Heart left ventricle (tissue), 16 donors: Measurements from ENCODE around the gene CYB561A3. TPM values are rescaled to one million over a fixed set of nuclear protein-coding genes. Genes with fewer than 3 reads are reported as not detected.

Source experiments
- ATAC-seq, 4 donors: fragments of 200-7000 bp; cut with Tn5 transposase; one replicate each; pipeline ENCODE4 v1.9.1; 2020 to 2022; ENCODE audit warnings: moderate library complexity in 4 of 4, mild to moderate bottlenecking in 3 of 4, moderate number of reproducible peaks in 1 of 4
- DNase-seq, 5 donors: peaks; one replicate each; pipeline ENCODE4 v3.0.0-alpha.2; 2020
- H3K27ac ChIP-seq, 12 donors: fragments of 200-600 bp; sonication (generic) in 4 of 12; one replicate each; pipeline versions ENCODE4 v1.5.0 to v1.8.0; 2016 to 2022; ENCODE audit warnings: mild to moderate bottlenecking in 2 of 12
- H3K27me3 ChIP-seq, 9 donors: fragments of 200-600 bp; sonication (generic) in 2 of 9; one replicate each; pipeline versions ENCODE4 v1.5.1 to v1.8.0; 2016 to 2022; ENCODE audit warnings: mild to moderate bottlenecking in 3 of 9
- H3K36me3 ChIP-seq, 9 donors: fragments of 200-600 bp; sonication (generic) in 2 of 9; one replicate each; pipeline versions ENCODE4 v1.5.0 to v1.8.0; 2018 to 2022; ENCODE audit warnings: mild to moderate bottlenecking in 2 of 9
- H3K4me1 ChIP-seq, 12 donors: fragments of 200-600 bp; sonication (generic) in 4 of 12; one replicate each; pipeline versions ENCODE4 v1.5.0 to v1.8.0; 2016 to 2022; ENCODE audit warnings: mild to moderate bottlenecking in 3 of 12
- H3K4me3 ChIP-seq, 12 donors: fragments of 200-600 bp; sonication (generic) in 4 of 12; one replicate each; pipeline versions ENCODE4 v1.5.0 to v1.8.0; 2017 to 2022; ENCODE audit warnings: mild to moderate bottlenecking in 9 of 12, moderate library complexity in 4 of 12
- H3K9me3 ChIP-seq, 12 donors: fragments of 200-600 bp; sonication (generic) in 4 of 12; one replicate each; pipeline versions ENCODE4 v1.5.0 to v1.8.0; 2016 to 2022; ENCODE audit warnings: mild to moderate bottlenecking in 1 of 12
- CTCF ChIP-seq, 12 donors: fragments of 200-600 bp; sonication (generic) in 4 of 12; IDR thresholded peaks; one replicate each; pipeline versions ENCODE4 v1.5.0 to v1.8.0; 2018 to 2022; ENCODE audit warnings: antibody characterized with exemption in 12 of 12, mild to moderate bottlenecking in 5 of 12
- POLR2A ChIP-seq, 2 donors: fragments of 450-650 bp; IDR thresholded peaks; one replicate each; pipeline ENCODE4 v1.6.1; 2017; ENCODE audit warnings: antibody characterized with exemption in 2 of 2, mild to moderate bottlenecking in 2 of 2, moderate library complexity in 2 of 2
- WGBS, 4 donors: extraction: QIAGEN DNeasy Blood & Tissue Kit in 2 of 4; methylation state at CpG; one replicate each; pipeline versions ENCODE4 v1.1.5 to v1.1.7; 2013 to 2018; 5-methylcytosine and 5-hydroxymethylcytosine counted together
- intact Hi-C, 10 donors: fragments of 100-400 bp; cut with DNase I; formaldehyde crosslinking; loops; one replicate each; pipeline versions ENCODE4 v1.11.1 to v1.14.2; 2022
- polyA plus RNA-seq, 2 donors: library from polyadenylated mRNA; stranded (reverse); fragments of 200-250 nt; gene quantifications; one replicate each; pipeline ENCODE4 v1.2.3, GENCODE V29; 2013
- total RNA-seq, 9 donors: library from RNA; depleted of rRNA in 2 of 9; stranded (reverse); fragments of >200 nt in 2 of 9; fragmentation: NEBNext Ultra II Directional in 3 of 9; extraction: Animal tissue kit (Norgen Biotek cat#: 25700) in 3 of 9; gene quantifications; one replicate each; pipeline versions ENCODE4 v1.1.0 to v1.2.4, GENCODE V29; 2016 to 2023
- donor health status: ischemic (EF 13 %, LVEDD 7.1; RV severe dilation, severe dysfunction).
- donor health status: healthy with polysubstance abuse.
- donor health status: DM: no; HTN: yes; CAD: no.
- donor health status: DM: no; HTN: no; CAD: no.
- donor health status: ischemic (EF 25% LVEDD 6.9; RV normal size, moderate dysfunction).
- donor health status: ischemic (EF 25% LVEDD 5.7; RV mildly dilated, moderate dysfunction).
- donor health status: healthy.
- donor health status: DM: yes; HTN: yes; CAD: no.
- donor health status: ischemic (EF 35%, LVEDD 5.7; RV mildly dilated, moderate dysfunction).
- donor health status: nonischemic (EF 11% LVEDD 7.7; RV severe dilation, severe dysfunction).
- donor health status: DM: yes; HTN: yes; CAD: no.
- donor health status: PGD.
- donor health status: ischemic (EF 29% LVEDD 5.4; RV normal size, mild dysfunction).
- donor health status: nonischemic (EF 23%, LVEDD 6.1; RV moderate dilation, normal function).

The CYB561A3 gene
- total and polyA plus RNA-seq, 11 donors = 6.7 to 23.9 (median 11.9) TPM

DNA sequence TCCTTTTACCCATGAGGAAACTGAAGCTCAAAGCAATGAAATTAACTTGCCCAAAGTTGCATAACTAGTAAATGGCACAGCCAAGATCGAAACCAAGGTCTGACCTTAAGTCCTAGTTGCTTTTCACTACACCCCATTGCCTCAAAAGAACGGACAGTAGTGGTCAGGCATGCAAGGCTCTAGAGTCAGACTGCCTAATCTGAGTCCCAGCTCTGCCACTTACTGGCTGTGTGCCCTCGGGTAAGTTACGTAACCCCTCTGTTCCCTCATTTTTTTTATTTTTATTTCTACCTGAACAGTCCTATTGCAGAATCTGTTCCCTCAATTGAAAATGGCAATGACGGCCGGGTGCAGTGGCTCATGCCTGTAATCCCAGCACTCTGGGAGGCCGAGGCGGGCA lies 9.6 kb downstream of the CYB561A3 start:
- ATAC-seq = no peak
- intact Hi-C loops = no loop called here
- peaks cover 0 to 81% (median 51%) of the 10 kb centered on the region in 9 donors for H3K36me3 ChIP-seq

DNA sequence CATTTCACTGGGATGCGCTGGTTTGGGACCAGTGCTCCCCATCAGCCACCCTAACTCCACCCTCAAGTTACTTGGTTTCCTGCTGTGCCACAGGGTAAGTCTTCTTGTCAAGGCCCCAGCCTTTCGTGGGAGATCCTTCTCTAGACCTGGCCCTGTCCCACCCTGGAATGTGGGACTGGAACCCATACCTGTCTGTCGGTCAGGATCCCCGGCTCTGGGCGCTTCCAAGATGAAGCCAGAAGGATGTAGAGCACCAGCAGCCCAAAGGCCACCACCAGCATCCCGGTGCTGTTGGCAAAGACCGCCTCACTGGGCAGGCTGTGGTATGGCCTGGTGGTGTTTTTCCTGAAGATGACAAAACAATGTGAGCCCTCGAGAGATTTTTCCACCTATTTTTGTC lies 10.9 kb downstream of the CYB561A3 start:
- peaks cover 0 to 11% (median 0%) of the 10 kb centered on the region in 12 donors for H3K4me1 ChIP-seq
- H3K27ac ChIP-seq = no peak overlapping the region
- no peaks in the 10 kb centered on the region for H3K9me3 ChIP-seq
- DNase-seq (peak in 1 of 5 donors; percentile 11), ATAC-seq (no peak)
- intact Hi-C loops = no loop called here
- 87 to 97% (median 96%) methylated on average over 8 of the region's 8 CpGs for WGBS, 4 donors
- peaks cover 0 to 76% (median 51%) of the 10 kb centered on the region in 9 donors for H3K36me3 ChIP-seq
- H3K27me3 ChIP-seq = no peaks in the 10 kb centered on the region
- no peak overlapping the region for H3K4me3 ChIP-seq
- TF ChIP-seq CTCF (IDR thresholded peaks at IDR 0.05) (no peak), POLR2A (IDR thresholded peaks at IDR 0.05) (no peak)

More for the DNA sequence above, 9.6 kb downstream of the CYB561A3 start:
- Histone ChIP-seq H3K27me3 (no peaks in the 10 kb centered on the region), H3K4me1 (peaks cover 0 to 16% (median 0%) of the 10 kb centered on the region in 12 donors), H3K4me3 (no peak overlapping the region), H3K9me3 (no peaks in the 10 kb centered on the region), H3K27ac (no peak overlapping the region)
- peak in 1 of 5 donors; percentile 5 for DNase-seq
- TF ChIP-seq POLR2A (IDR thresholded peaks at IDR 0.05) (no peak), CTCF (IDR thresholded peaks at IDR 0.05) (no peak)
- 83 to 85% (median 84%) methylated on average over 8 of the region's 8 CpGs for WGBS, 4 donors

DNA sequence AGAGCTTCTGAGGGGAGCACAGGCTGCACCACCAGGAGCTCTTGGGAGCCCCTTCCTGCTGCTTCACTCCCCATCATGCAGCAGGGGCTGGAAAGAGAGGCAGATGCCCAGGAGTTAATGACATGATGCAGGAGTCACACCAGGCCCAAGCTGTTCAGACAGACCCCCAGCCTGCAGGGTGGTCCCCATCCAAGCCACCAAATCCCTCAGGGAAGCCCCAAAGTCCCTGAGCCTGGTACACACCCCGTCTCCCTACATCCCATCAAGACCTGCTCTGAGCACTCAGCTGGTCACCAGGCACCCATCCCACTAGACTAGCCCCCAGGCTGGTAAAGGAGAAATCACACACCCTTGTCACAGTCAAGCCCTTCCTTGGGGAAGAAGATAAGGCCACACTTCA lies 11.3 kb downstream of the CYB561A3 start:
- intact Hi-C loops = no loop called here
- WGBS, 4 donors = 94 to 100% (median 98%) methylated on average over 1 of the region's 1 CpG
- Histone ChIP-seq H3K27ac (no peak overlapping the region), H3K27me3 (no peaks in the 10 kb centered on the region), H3K4me1 (peaks cover 0 to 11% (median 0%) of the 10 kb centered on the region in 12 donors), H3K36me3 (peaks cover 0 to 73% (median 51%) of the 10 kb centered on the region in 9 donors), H3K4me3 (no peak overlapping the region), H3K9me3 (no peaks in the 10 kb centered on the region)
- TF ChIP-seq POLR2A (IDR thresholded peaks at IDR 0.05) (no peak), CTCF (IDR thresholded peaks at IDR 0.05) (no peak)
- ATAC-seq (no peak), DNase-seq (peak in 1 of 5 donors; percentile 12)

DNA sequence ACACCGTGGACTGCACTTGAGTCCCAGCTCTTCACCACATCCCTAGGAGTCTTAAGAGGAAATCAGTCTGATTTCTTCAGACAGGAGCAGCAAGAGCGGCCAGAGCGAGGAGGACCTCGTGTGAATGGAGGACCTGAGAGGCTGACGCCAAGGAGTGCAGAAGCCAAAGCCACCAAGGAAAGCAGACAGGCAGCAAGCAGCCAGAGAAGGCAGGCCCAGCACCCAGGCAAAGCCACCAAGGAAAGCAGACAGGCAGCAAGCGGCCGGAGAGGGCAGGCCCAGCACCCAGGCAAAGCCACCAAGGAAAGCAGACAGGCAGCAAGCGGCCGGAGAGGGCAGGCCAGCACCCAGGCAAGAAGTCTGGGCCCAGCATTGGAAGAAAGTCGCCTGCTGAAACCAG lies 11.8 kb downstream of the CYB561A3 start:
- WGBS, 4 donors = 95 to 97% (median 96%) methylated on average over 9 to 10 of the region's 10 CpGs
- H3K36me3 ChIP-seq = peaks cover 0 to 69% (median 48%) of the 10 kb centered on the region in 9 donors

More for the DNA sequence above, 11.8 kb downstream of the CYB561A3 start:
- peaks cover 0 to 11% (median 0%) of the 10 kb centered on the region in 12 donors for H3K4me1 ChIP-seq
- TF ChIP-seq POLR2A (IDR thresholded peaks at IDR 0.05) (no peak), CTCF (IDR thresholded peaks at IDR 0.05) (no peak)
- no peak for ATAC-seq
- DNase-seq = peak in 1 of 5 donors; percentile 10
- no peak overlapping the region for H3K27ac ChIP-seq
- H3K4me3 ChIP-seq = no peak overlapping the region
- no peaks in the 10 kb centered on the region for H3K27me3 ChIP-seq
- no peaks in the 10 kb centered on the region for H3K9me3 ChIP-seq
- intact Hi-C loops = no loop called here
